H1 (cell line): ENCODE results near the gene DEPP1. TPM values are rescaled to one million over a fixed set of nuclear protein-coding genes. Genes with fewer than 3 reads are reported as not detected.

ENCODE experiments used
- CTCF ChIA-PET: fragments of 300-600 bp; sonication (Branson Sonifier 250); formaldehyde crosslinking; loops from one replicate; lab custom pipeline; 2021; ENCODE audit not compliant: partially characterized antibody; lab: Charles Lee
- POLR2A ChIA-PET: fragments of 300-600 bp; sonication (Branson Sonifier 250); formaldehyde crosslinking; loops from one replicate; lab custom pipeline; 2021; ENCODE audit warnings: inconsistent platforms; ENCODE audit not compliant: partially characterized antibody; lab: Charles Lee
- DNase-seq, 2 experiments: peaks; one replicate each; pipeline versions ENCODE4 v3.0.0 to v3.0.0-alpha.2; 2010 to 2022; ENCODE audit warnings: low spot score in 2 of 2, low read depth in 1 of 2, mixed read lengths in 1 of 2
- FAIRE-seq: peaks from 2 replicates; lab custom pipeline; 2011; peaks lifted over from hg19 to GRCh38; lab: Jason Lieb, UNC
- H2AFZ ChIP-seq: 2 replicates; pipeline ENCODE4 v1.8.1; 2012; ENCODE audit warnings: low read length, inconsistent platforms
- H2AK5ac ChIP-seq: 2 replicates; pipeline ENCODE4 v1.6.1; 2013; ENCODE audit warnings: low read depth, low read length
- H2BK120ac ChIP-seq: replicated peaks from 2 replicates; pipeline ENCODE3; 2013; ENCODE audit warnings: low read depth, low read length, inconsistent platforms
- H2BK12ac ChIP-seq: 2 replicates; pipeline ENCODE4 v1.6.1; 2013; ENCODE audit warnings: low read depth, low read length
- H2BK15ac ChIP-seq: 2 replicates; pipeline ENCODE4 v1.6.1; 2013; ENCODE audit warnings: low read length
- H2BK20ac ChIP-seq: 2 replicates; pipeline ENCODE4 v1.6.1; 2013; ENCODE audit warnings: low read length
- H2BK5ac ChIP-seq: 2 replicates; pipeline ENCODE4 v1.6.1; 2013; ENCODE audit warnings: low read depth, low read length
- H3K14ac ChIP-seq: 2 replicates; pipeline ENCODE4 v1.6.1; 2013; ENCODE audit warnings: inconsistent platforms; ENCODE audit not compliant: insufficient read length
- H3K18ac ChIP-seq: 2 replicates; pipeline ENCODE4 v1.6.1; 2013; ENCODE audit warnings: low read length; ENCODE audit errors: extremely low read depth
- H3K23ac ChIP-seq: 2 replicates; pipeline ENCODE4 v1.6.1; 2013; ENCODE audit warnings: inconsistent platforms; ENCODE audit not compliant: insufficient read length
- H3K23me2 ChIP-seq: 2 replicates; pipeline ENCODE4 v1.6.1; 2013; ENCODE audit warnings: low read depth, low read length
- H3K27ac ChIP-seq: 2 replicates; pipeline ENCODE4 v1.6.1; 2011; ENCODE audit warnings: low read depth, low read length, inconsistent platforms
- H3K27me3 ChIP-seq, 4 experiments: replicated peaks in 1 of 4; 1 replicate in 1 of 4; 2 replicates in 3 of 4; pipeline versions ENCODE4 v1.6.1 to v1.8.1; 2011 to 2013; ENCODE audit warnings: low read length in 3 of 4, mild to moderate bottlenecking in 3 of 4, inconsistent platforms in 2 of 4, mixed read lengths in 2 of 4, moderate library complexity in 1 of 4; ENCODE audit not compliant: control insufficient read depth in 3 of 4, insufficient read depth in 3 of 4; ENCODE audit errors: extremely low read depth in 1 of 4
- H3K36me3 ChIP-seq, 4 experiments: 2 replicates each; pipeline versions ENCODE4 v1.6.1 to v1.8.1; 2011 to 2013; ENCODE audit warnings: mild to moderate bottlenecking in 4 of 4, low read length in 3 of 4, moderate library complexity in 2 of 4, control low read depth in 1 of 4, inconsistent platforms in 1 of 4; ENCODE audit not compliant: insufficient read depth in 4 of 4, control insufficient read depth in 2 of 4
- H3K4ac ChIP-seq: replicated peaks from 2 replicates; pipeline ENCODE3; 2013; ENCODE audit warnings: low read length, low read depth, mixed read lengths, inconsistent platforms; ENCODE audit not compliant: insufficient read length
- H3K4me1 ChIP-seq, 4 experiments: replicated peaks in 1 of 4; 1 replicate in 1 of 4; 2 replicates in 3 of 4; pipeline versions ENCODE4 v1.6.1 to v1.8.1; 2011 to 2013; ENCODE audit warnings: low read length in 3 of 4, inconsistent platforms in 2 of 4, mixed read lengths in 1 of 4; ENCODE audit not compliant: insufficient read depth in 4 of 4, control insufficient read depth in 3 of 4
- H3K4me2 ChIP-seq, 2 experiments: 2 replicates each; pipeline versions ENCODE4 v1.6.1 to v1.8.1; 2011 to 2013; ENCODE audit warnings: low read depth in 2 of 2, low read length in 2 of 2, control low read depth in 1 of 2, inconsistent platforms in 1 of 2, mild to moderate bottlenecking in 1 of 2; ENCODE audit not compliant: insufficient read depth in 1 of 2
- H3K4me3 ChIP-seq, 4 experiments: fragments of 200-600, 300-600 bp in 1 of 4; sonication (generic), shearing (Covaris generic), sonication (Bioruptor Twin) in 1 of 4; 2 replicates each; pipeline versions ENCODE4 v1.5.1 to v1.8.1; 2011 to 2016; ENCODE audit warnings: low read length in 4 of 4, low read depth in 3 of 4, control low read depth in 2 of 4, inconsistent platforms in 2 of 4, mild to moderate bottlenecking in 2 of 4, mixed read lengths in 1 of 4, moderate library complexity in 1 of 4; ENCODE audit not compliant: insufficient read depth in 2 of 4; ENCODE audit errors: extremely low read depth in 1 of 4
- H3K56ac ChIP-seq: replicated peaks from 2 replicates; pipeline ENCODE3; 2013; ENCODE audit warnings: low read depth, mild to moderate bottlenecking, mixed read lengths, low read length, inconsistent platforms; ENCODE audit not compliant: insufficient read length
- H3K79me1 ChIP-seq: 2 replicates; pipeline ENCODE4 v1.6.1; 2013; ENCODE audit warnings: low read depth, low read length, control low read depth
- H3K79me2 ChIP-seq, 2 experiments: 2 replicates each; pipeline versions ENCODE4 v1.6.1 to v1.8.1; 2012 to 2013; ENCODE audit warnings: low read length in 2 of 2, mild to moderate bottlenecking in 2 of 2, inconsistent platforms in 1 of 2; ENCODE audit not compliant: insufficient read depth in 2 of 2, control insufficient read depth in 1 of 2
- H3K9ac ChIP-seq, 4 experiments: replicated peaks in 1 of 4; 1 replicate in 1 of 4; 2 replicates in 3 of 4; pipeline versions ENCODE4 v1.6.1 to v1.8.1; 2011 to 2013; ENCODE audit warnings: low read depth in 3 of 4, low read length in 3 of 4, control low read depth in 2 of 4, mild to moderate bottlenecking in 2 of 4, moderate library complexity in 2 of 4, inconsistent platforms in 1 of 4; ENCODE audit errors: extremely low read depth in 1 of 4
- H3K9me3 ChIP-seq, 2 experiments: 2 replicates each; pipeline versions ENCODE4 v1.6.1 to v1.8.1; 2012 to 2013; ENCODE audit warnings: mild to moderate bottlenecking in 2 of 2, moderate library complexity in 2 of 2, control low read depth in 1 of 2, inconsistent platforms in 1 of 2, low read depth in 1 of 2, low read length in 1 of 2, mixed read lengths in 1 of 2; ENCODE audit not compliant: insufficient read depth in 2 of 2
- H4K20me1 ChIP-seq, 2 experiments: replicated peaks in 1 of 2; 2 replicates each; pipeline versions ENCODE3 to v1.8.1; 2011 to 2013; ENCODE audit warnings: inconsistent platforms in 2 of 2, low read length in 2 of 2, mild to moderate bottlenecking in 1 of 2; ENCODE audit not compliant: insufficient read depth in 2 of 2, control insufficient read depth in 1 of 2
- H4K5ac ChIP-seq: 2 replicates; pipeline ENCODE4 v1.6.1; 2013; ENCODE audit warnings: low read length, low read depth, mixed read lengths, inconsistent platforms; ENCODE audit not compliant: insufficient read length
- H4K8ac ChIP-seq: 2 replicates; pipeline ENCODE4 v1.8.0; 2013; ENCODE audit warnings: mild to moderate bottlenecking, moderate library complexity, low read length, inconsistent platforms; ENCODE audit not compliant: insufficient read depth; ENCODE audit errors: extremely low read depth
- H4K91ac ChIP-seq: replicated peaks from 2 replicates; pipeline ENCODE3; 2013; ENCODE audit warnings: low read length, mixed read lengths, inconsistent platforms; ENCODE audit not compliant: insufficient read length
- GABPA ChIP-seq: IDR thresholded peaks from 2 replicates; pipeline ENCODE4 v1.6.1; 2011; ENCODE audit warnings: mild to moderate bottlenecking, low read length, moderate library complexity, borderline replicate concordance; ENCODE audit not compliant: insufficient read depth
- HDAC2 ChIP-seq, 2 experiments: fragments of 300-600 bp in 1 of 2; sonication (generic) in 1 of 2; IDR thresholded peaks; 2 replicates each; pipeline ENCODE4 v1.6.1; 2011 to 2012; ENCODE audit warnings: low read depth in 2 of 2, low read length in 2 of 2, mild to moderate bottlenecking in 2 of 2, moderate library complexity in 2 of 2, borderline replicate concordance in 1 of 2, inconsistent platforms in 1 of 2
- KDM1A ChIP-seq: fragments of 200-600, 300-600 bp; sonication (generic); IDR thresholded peaks from 2 replicates; pipeline ENCODE4 v1.7.1; 2016; ENCODE audit warnings: mild to moderate bottlenecking, low read length, borderline replicate concordance
- KDM4A ChIP-seq: IDR thresholded peaks from one replicate; pipeline ENCODE4 v1.7.1; 2012; ENCODE audit warnings: low read depth, mild to moderate bottlenecking, moderate library complexity, low read length, inconsistent platforms; ENCODE audit not compliant: severe bottlenecking
- NRF1 ChIP-seq: IDR thresholded peaks from 2 replicates; pipeline ENCODE4 v1.6.1; 2011; ENCODE audit warnings: mild to moderate bottlenecking, low read depth, low read length, improper control_type of control experiment
- RBBP5 ChIP-seq: IDR thresholded peaks from 2 replicates; pipeline ENCODE4 v1.7.1; 2012; ENCODE audit warnings: low read depth, mild to moderate bottlenecking, inconsistent platforms, low read length, moderate library complexity, borderline replicate concordance
- SIN3A ChIP-seq, 2 experiments: IDR thresholded peaks in 1 of 2; conservative IDR thresholded peaks in 1 of 2; 2 replicates each; pipeline ENCODE4 v1.6.1; 2011 to 2012; ENCODE audit warnings: low read length in 2 of 2, improper control_type of control experiment in 1 of 2, low read depth in 1 of 2, mild to moderate bottlenecking in 1 of 2
- SUZ12 ChIP-seq: fragments of 200-600 bp; sonication (generic); IDR thresholded peaks from 2 replicates; pipeline ENCODE4 v1.6.1; 2012; ENCODE audit warnings: mild to moderate bottlenecking, inconsistent platforms, low read length, moderate library complexity, mixed read lengths
- YY1 ChIP-seq: IDR thresholded peaks from 2 replicates; pipeline ENCODE4 v1.6.1; 2011; ENCODE audit warnings: low read depth, mild to moderate bottlenecking, low read length
- WGBS, 2 experiments: shearing (Covaris generic) in 1 of 2; methylation state at CpG; one replicate each; pipeline versions ENCODE4 v1.1.6 to v1.1.7; 2013 to 2015; ENCODE audit warnings: low lambda C conversion rate in 2 of 2, mixed read lengths in 2 of 2, inconsistent platforms in 1 of 2, low coverage in 1 of 2, missing lambda C conversion rate in 1 of 2; ENCODE audit not compliant: insufficient replicate concordance in 2 of 2, insufficient coverage in 1 of 2, insufficient read length in 1 of 2; ENCODE audit errors: extremely low coverage in 1 of 2, missing lambda C conversion rate in 1 of 2; 5-methylcytosine and 5-hydroxymethylcytosine counted together
- polyA plus RNA-seq, 7 experiments: library from polyadenylated mRNA; depleted of rRNA in 3 of 7; stranded (reverse) in 5 of 7; unstranded in 2 of 7; fragments of >200 nt in 5 of 7; fragments of 200-250 nt in 2 of 7; gene quantifications; 1 replicate in 5 of 7; 2 replicates in 1 of 7; 4 replicates in 1 of 7; pipeline versions ENCODE4 v1.2.1 to v1.2.3, GENCODE V29; 2011 to 2013; ENCODE audit warnings: missing spikeins in 2 of 7, mixed read lengths in 2 of 7
- total RNA-seq: library from RNA; stranded (reverse); fragmentation: NEBNext Ultra II Directional; extraction: Animal tissue kit (Norgen Biotek cat#: 25700); gene quantifications from 2 replicates; pipeline ENCODE4 v1.2.1, GENCODE V29; 2021

The DEPP1 gene
- total and polyA plus RNA-seq, 2 of the 8 experiments (the other 6 are each of a cell fraction or from before 2014, with no cell fraction given) = 0.67 to 4.5 TPM

- Histone ChIP-seq H3K79me1 (peaks cover 5% of the 10 kb centered on the region; the same call in 1 of the 2 replicates), H2BK5ac (peak overlapping the region; percentile 71; the same call in 1 of the 2 replicates), H3K79me2 (no peaks in the 10 kb centered on the region), H2AK5ac (peak overlapping the region; percentile 83; the same call in 1 of the 2 replicates), H2BK15ac (peak overlapping the region; percentile 81), H2BK20ac (0 out of 2 replicates have a peak overlapping the region, but pooled peaks have one; percentile 72), H3K27ac (no peak overlapping the region), H2BK120ac (peak overlapping the region; percentile 71), H3K56ac (no peak overlapping the region), H2BK12ac (peak overlapping the region; percentile 68; the same call in 1 of the 2 replicates), H3K14ac (no peak overlapping the region), H3K4me2 (peak overlapping the region; percentile 36 to 65; a peak in 2 of 4 replicates), H3K27me3 (no peaks in the 10 kb centered on the region; a peak in 1 of 7 replicates), H2AFZ (no peak overlapping the region), H3K23ac (no peak overlapping the region), H4K20me1 (peaks cover 0 to 2% of the 10 kb centered on the region in 2 experiments), H3K36me3 (peaks cover 0 to 6% (median 0%) of the 10 kb centered on the region in 4 experiments; a peak in 3 of 8 replicates), H3K23me2 (peaks cover 14% of the 10 kb centered on the region; the same call in 1 of the 2 replicates), H4K8ac (no peak overlapping the region; the same call in 1 of the 2 replicates), H3K9ac (no peak overlapping the region), H3K9me3 (no peaks in the 10 kb centered on the region), H4K91ac (peak overlapping the region; percentile 86), H3K4ac (peak overlapping the region; percentile 33), H3K4me3 (no peak overlapping the region; a peak in 1 of 8 replicates), H3K18ac (peak overlapping the region; percentile 78), H3K4me1 (peaks cover 12 to 36% (median 27%) of the 10 kb centered on the region in 4 experiments), H4K5ac (no peak overlapping the region)
- WGBS, 2 experiments = 81% methylated on average over 6 of the region's 6 CpGs; no CpG with 5 or more reads in 1 of the 2 experiments
- DNase-seq = no peak
- ChIA-PET CTCF (interaction anchor here (0.7 to 2.6 kb wide), 12 partner anchors 9 to 48 kb away, joined by 3 to 26 read pairs (median 4); no protein-coding TSS in a partner anchor), POLR2A (interaction anchor here (0.6 to 1.9 kb wide), 7 partner anchors 9 to 40 kb away, joined by 3 to 7 read pairs (median 3); partner anchors contain the start of gene RASSF4)
- FAIRE-seq = no peak
- TF ChIP-seq RBBP5 (no peak), KDM1A (no peak), SUZ12 (no peak), YY1 (no peak), HDAC2 (IDR thresholded peaks at IDR 0.05; ENCODE audit: borderline replicate concordance in 1 of 2, low read depth in 2 of 2, low read length in 2 of 2) (no peak), GABPA (no peak), KDM4A (no peak), NRF1 (no peak), SIN3A (conservative IDR thresholded peaks at IDR 0.05 in 1 of 2, IDR thresholded peaks at IDR 0.05 in 1 of 2; ENCODE audit: low read depth in 1 of 2, low read length in 2 of 2) (no peak)
These were observed 5.7 kb downstream of the DEPP1 start for GRCh38 chr10:44972874-44973306.
